GM21515 (cell line): ENCODE measurements around the gene ARID2.

Experiments used
- ATAC-seq: cut with Tn5 transposase; IDR thresholded peaks from one replicate; pipeline ENCODE4 v1.9.1; 2021; ENCODE audit not compliant: unreplicated experiment

ARID2 gene

GRCh38 chr12:45721369-45721768, 8.1 kb upstream of the ARID2 start:
- no peak for ATAC-seq

GRCh38 chr12:45721954-45722353, 7.6 kb upstream of the ARID2 start:
- no peak for ATAC-seq

- no peak for ATAC-seq
These were observed 3.6 kb upstream of the ARID2 start for GRCh38 chr12:45725631-45726602.

GRCh38 chr12:45726603-45727300, 2.8 kb upstream of the ARID2 start:
- no peak for ATAC-seq

GRCh38 chr12:45727301-45727979, 2.1 kb upstream of the ARID2 start:
- peak; percentile 49 for ATAC-seq

- ATAC-seq = no peak
These were observed 1.4 kb upstream of the ARID2 start for GRCh38 chr12:45727980-45728629.

GRCh38 chr12:45728630-45729232, 775 bp upstream of the ARID2 start:
- peak; percentile 58 for ATAC-seq

GRCh38 chr12:45730084-45730347, 510 bp downstream of the ARID2 start:
- no peak for ATAC-seq

- ATAC-seq = no peak
These were observed 1.1 kb downstream of the ARID2 start for GRCh38 chr12:45730348-45731189.

- no peak for ATAC-seq
These were observed 1.8 kb downstream of the ARID2 start for GRCh38 chr12:45731190-45731775.

GRCh38 chr12:45732250-45732649, 2.7 kb downstream of the ARID2 start:
- ATAC-seq = no peak

- no peak for ATAC-seq
These were observed 3.4 kb downstream of the ARID2 start for GRCh38 chr12:45732936-45733335.

- no peak for ATAC-seq
These were observed 8.1 kb downstream of the ARID2 start for GRCh38 chr12:45737638-45738037.

GRCh38 chr12:45742590-45742989, 13.1 kb downstream of the ARID2 start:
- ATAC-seq = no peak

GRCh38 chr12:45743247-45743646, 13.7 kb downstream of the ARID2 start:
- no peak for ATAC-seq

- ATAC-seq = no peak
These were observed 16.4 kb downstream of the ARID2 start for GRCh38 chr12:45745861-45746277.

GRCh38 chr12:45756666-45757065, 27.2 kb downstream of the ARID2 start:
- no peak for ATAC-seq

GRCh38 chr12:45757172-45757571, 27.7 kb downstream of the ARID2 start:
- ATAC-seq = no peak

- ATAC-seq = no peak
These were observed 30.8 kb downstream of the ARID2 start for GRCh38 chr12:45760333-45760732.
